IPS-18c (cell line): ENCODE data around the gene ABCG5.

Experiments used
- H3K4me3 ChIP-seq: 2 replicates; pipeline ENCODE4 v1.7.0; 2013; ENCODE audit warnings: low read depth, mild to moderate bottlenecking, low read length, moderate library complexity; ENCODE audit not compliant: insufficient read depth
- H3K9me3 ChIP-seq: one replicate; pipeline ENCODE4 v1.6.1; 2013; ENCODE audit warnings: mild to moderate bottlenecking, low read length, moderate library complexity; ENCODE audit not compliant: control insufficient read depth, insufficient read depth

ABCG5 gene

DNA sequence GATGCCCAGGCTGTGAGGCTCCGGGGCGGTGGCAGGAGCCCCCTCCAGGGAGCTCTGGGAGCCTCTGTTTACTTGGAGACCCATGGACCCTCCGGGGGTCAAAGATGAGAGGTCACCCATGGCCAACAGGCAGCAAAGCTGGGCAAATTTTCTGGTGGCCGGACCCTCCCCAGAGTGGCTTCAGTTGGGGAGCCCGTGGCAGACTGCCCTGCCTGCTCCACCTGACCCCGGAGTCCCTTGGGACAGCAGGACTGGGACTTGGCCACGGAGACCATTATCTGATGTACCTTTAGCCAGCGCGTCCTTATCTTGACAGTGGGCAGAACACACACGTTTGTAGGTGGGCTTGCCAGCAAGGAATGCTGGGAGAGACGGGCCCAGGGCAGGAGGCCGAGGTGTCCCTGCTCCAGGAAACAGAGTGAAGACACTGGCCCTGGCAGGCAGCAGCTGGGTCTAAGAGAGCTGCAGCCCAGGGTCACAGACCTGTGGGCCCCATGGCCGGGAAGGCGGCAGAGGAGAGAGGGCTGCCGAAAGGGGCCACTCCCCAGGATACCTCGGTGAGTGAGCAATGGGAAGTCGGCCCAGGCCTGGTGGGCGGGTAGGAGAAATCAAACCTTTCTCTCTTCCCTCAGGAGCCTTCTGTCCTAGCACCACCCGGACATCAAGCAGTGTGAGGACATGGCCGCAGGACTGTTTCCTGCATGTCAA lies at the start of gene ABCG5, which contains the start of gene ABCG8:
TSS of gene ABCG5 (minus strand) at position 280 of the 708 bp plus-strand sequence. CDS start at position 120, 160 bp downstream.
TSS of gene ABCG8 (plus strand) at position 412 of the 708 bp plus-strand sequence. CDS start at position 495, 83 bp downstream.
- H3K9me3 ChIP-seq = no peaks in the 10 kb centered on the region
- H3K4me3 ChIP-seq = no peak within 1 kb of the TSS

GRCh38 chr2:43887176-43887575 lies 48.5 kb upstream of the ABCG5 start:
- Histone ChIP-seq H3K9me3 (no peaks in the 10 kb centered on the region), H3K4me3 (no peak overlapping the region)

DNA sequence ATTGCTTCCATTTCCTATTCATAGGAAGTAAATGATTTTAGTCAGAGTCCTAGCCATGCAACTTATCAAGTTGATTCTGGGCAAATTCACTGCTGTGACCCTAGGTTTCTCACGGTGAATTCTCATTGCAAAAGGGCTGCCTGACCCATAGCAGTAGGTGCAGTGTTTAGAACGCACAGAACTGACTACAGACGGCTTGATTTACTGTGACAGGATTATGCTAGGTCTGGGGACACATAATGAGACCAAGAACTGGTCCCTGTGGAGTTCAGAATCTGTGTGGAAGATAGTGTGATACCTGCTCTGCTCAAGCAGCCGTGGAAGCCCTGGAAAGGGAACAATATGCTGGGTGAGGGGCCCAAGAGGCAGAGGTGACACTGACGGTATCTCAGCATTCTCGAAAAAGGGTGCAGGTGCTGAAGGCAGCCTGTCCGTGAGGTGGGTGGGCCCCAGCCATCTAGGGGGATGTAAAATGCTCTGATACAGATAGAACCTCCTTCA lies 46.5 kb upstream of the ABCG5 start:
- Histone ChIP-seq H3K4me3 (no peak overlapping the region), H3K9me3 (no peaks in the 10 kb centered on the region)

- Histone ChIP-seq H3K9me3 (no peaks in the 10 kb centered on the region), H3K4me3 (no peak overlapping the region)
These were observed 46.0 kb upstream of the ABCG5 start for GRCh38 chr2:43884689-43885088.

- Histone ChIP-seq H3K4me3 (no peak overlapping the region), H3K9me3 (no peaks in the 10 kb centered on the region)
These were observed 43.7 kb upstream of the ABCG5 start for GRCh38 chr2:43882312-43882711.

DNA sequence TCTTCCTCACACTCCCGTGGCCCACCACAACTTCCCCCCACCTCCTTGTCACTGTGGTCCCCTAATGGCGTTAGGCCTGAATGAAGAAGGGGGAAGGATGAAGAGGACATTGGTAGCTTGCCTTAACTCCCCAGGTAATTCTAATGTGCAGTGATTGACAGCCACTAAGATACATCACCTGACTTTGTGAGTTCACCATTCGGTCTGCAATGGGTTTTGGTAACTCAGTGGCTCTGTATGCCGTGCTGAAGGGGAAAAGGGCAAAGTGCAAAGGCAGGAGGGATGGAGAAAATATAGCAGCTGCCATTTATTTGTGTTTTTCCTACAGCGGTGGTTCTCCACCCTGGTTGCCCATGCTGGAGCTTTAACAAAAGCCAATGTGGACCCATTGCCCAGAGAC lies 42.3 kb upstream of the ABCG5 start:
- no peaks in the 10 kb centered on the region for H3K9me3 ChIP-seq
- no peak overlapping the region for H3K4me3 ChIP-seq

DNA sequence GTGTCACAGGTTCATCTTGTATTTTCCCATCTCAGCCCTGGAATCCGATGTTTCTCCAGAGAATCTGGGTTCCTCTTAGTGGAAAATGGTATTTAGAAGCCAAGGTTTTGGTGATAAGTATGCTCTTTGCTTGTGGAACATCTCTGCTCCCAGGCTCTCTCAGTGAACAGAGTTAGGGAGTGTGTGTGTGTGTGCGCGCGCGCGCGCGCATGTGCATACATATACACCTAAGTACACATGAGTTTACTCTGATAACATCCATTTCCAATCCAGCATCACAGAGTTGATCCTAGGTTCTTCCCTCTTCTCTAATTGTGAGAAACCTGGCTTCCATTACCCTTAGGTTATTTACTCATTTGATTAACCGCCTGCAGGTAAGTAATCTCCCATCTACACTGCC lies 41.8 kb upstream of the ABCG5 start:
- Histone ChIP-seq H3K4me3 (no peak overlapping the region), H3K9me3 (no peaks in the 10 kb centered on the region)

- no peaks in the 10 kb centered on the region for H3K9me3 ChIP-seq
- H3K4me3 ChIP-seq = no peak overlapping the region
These were observed 40.6 kb upstream of the ABCG5 start for GRCh38 chr2:43879261-43879660.

- no peak overlapping the region for H3K4me3 ChIP-seq
- no peaks in the 10 kb centered on the region for H3K9me3 ChIP-seq
These were observed 39.3 kb upstream of the ABCG5 start for GRCh38 chr2:43877782-43878464.

DNA sequence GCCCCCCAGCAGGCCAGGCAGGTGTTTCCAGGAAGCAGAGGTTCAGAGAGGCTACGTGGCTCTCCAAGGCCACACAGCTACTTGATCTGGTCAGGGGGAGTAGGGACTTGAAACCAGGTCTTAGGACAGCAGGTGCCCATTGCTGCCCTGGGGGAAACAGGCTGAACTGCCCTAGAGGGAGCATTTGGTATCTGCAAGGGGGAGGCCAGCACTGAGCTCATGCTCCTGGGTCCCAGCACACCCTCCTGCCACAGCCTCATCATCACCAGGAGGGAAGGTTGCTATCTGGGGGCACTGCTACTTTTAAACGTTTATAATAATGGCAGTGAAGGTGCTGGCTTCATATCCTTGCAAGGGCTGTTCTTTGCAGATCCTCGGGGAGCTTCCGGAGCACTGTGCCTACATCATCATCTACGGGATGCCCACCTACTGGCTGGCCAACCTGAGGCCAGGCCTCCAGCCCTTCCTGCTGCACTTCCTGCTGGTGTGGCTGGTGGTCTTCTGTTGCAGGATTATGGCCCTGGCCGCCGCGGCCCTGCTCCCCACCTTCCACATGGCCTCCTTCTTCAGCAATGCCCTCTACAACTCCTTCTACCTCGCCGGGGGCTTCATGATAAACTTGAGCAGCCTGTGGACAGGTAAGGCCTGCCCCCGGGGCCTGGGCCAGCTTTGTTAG lies 36.3 kb upstream of the ABCG5 start:
- no peak overlapping the region for H3K4me3 ChIP-seq

DNA sequence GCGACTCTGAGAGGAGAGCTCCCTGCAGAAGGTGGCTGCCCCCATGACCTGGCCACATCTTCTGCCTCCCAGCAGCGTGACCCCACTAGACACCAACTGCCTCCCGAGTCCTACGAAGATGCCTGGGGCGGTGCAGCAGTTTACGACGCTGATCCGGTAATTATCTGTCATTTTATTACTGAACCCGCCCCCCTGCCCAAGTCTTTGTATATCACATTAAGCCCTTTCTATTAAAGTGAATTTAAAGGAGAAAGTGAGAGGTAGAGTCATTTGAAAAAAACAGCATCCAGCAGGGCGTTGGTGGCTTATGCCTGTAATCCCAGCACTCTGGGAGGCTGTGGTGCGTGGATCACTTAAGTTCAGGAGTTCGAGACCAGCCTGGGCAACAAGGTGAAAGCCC lies 33.5 kb upstream of the ABCG5 start:
- Histone ChIP-seq H3K4me3 (no peak overlapping the region), H3K9me3 (no peaks in the 10 kb centered on the region)

More for the DNA sequence above, 36.3 kb upstream of the ABCG5 start:
- no peaks in the 10 kb centered on the region for H3K9me3 ChIP-seq

DNA sequence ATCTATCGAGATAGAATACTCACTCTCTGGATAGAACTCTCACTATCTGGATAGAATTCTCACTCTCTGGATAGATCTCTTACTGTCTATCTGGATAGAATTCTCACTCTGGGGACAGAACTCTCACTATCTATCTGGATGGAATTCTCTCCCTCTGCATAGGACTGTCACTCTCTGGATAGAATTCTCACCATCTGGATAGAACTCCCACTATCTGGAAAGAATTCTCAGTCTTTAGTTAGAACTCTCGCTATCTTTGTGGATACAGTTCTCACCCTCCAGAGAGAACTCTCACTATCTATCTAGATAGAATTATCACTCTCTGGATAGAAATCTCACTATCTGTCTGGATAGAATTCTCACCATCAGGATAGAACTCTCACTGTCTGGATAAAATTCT lies 16.7 kb upstream of the ABCG5 start:
- Histone ChIP-seq H3K9me3 (no peaks in the 10 kb centered on the region), H3K4me3 (no peak overlapping the region)

- Histone ChIP-seq H3K9me3 (no peaks in the 10 kb centered on the region), H3K4me3 (no peak overlapping the region)
These were observed 16.0 kb upstream of the ABCG5 start for GRCh38 chr2:43854671-43855070.

- Histone ChIP-seq H3K9me3 (no peaks in the 10 kb centered on the region), H3K4me3 (no peak overlapping the region)
These were observed 14.8 kb upstream of the ABCG5 start for GRCh38 chr2:43853141-43854081.

DNA sequence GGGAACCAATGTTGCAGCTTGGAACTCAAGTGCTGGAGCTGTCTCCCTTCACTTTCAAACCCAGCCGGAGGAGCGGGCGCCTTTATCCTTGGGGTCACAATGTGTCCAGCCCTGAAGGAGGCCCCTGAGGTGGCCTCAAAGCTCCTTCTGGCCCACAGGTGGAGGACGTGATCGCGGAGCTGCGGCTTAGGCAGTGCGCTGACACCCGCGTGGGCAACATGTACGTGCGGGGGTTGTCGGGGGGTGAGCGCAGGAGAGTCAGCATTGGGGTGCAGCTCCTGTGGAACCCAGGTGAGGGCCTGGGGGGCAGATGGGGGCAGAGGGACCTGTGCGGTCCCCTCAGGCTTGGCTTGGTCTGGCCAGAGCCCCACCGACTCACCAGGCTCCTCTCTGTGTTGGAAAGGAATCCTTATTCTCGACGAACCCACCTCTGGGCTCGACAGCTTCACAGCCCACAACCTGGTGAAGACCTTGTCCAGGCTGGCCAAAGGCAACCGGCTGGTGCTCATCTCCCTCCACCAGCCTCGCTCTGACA lies 13.6 kb upstream of the ABCG5 start:
- Histone ChIP-seq H3K4me3 (no peak overlapping the region), H3K9me3 (no peaks in the 10 kb centered on the region)

DNA sequence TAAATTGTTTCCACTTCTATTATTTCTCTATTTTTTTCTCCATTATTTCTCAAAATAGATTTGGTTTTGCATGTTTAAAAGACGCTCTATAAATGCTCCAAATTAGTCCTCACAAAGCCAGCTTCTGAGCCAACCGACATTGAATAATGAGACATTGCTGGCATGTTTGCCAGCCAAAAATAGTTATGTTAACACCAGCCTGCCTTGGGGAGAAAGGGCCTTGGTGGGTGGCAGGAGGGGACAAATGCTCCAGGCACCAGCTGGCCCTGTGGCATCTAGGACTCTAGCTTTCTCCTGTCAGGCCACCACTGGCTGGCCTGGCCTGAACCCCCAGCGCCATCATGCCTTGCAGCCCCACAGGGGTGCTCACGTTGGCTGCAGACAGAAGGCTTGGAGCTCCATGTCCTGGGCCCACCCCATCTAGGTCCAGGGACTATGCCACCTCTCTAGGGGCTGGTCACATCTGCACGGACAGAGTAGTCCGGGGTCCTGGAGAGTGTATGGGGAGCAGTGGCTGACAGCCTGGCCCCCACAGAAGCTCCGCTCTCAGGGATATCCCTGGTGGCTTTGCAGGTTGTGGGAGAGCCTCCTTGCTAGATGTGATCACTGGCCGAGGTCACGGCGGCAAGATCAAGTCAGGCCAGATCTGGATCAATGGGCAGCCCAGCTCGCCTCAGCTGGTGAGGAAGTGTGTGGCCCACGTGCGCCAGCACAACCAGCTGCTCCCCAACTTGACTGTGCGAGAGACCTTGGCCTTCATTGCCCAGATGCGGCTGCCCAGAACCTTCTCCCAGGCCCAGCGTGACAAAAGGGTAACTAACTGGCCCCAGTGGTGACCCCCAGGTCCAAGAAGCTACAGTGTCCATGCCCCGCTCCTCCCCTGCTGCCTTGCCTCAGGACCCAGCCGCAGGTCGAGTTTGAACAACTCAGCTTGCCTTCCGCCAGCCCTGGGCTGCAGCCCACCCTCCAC lies 12.7 kb upstream of the ABCG5 start:
- H3K4me3 ChIP-seq = no peak overlapping the region

More for the DNA sequence above, 12.7 kb upstream of the ABCG5 start:
- H3K9me3 ChIP-seq = no peaks in the 10 kb centered on the region
